Hepatic stellate cell (primary cell): ENCODE measurements around the gene NLRP1.

Experiments
- DNase-seq: peaks from one replicate; pipeline ENCODE4 v3.0.0; 2011; ENCODE audit warnings: low spot score

Gene NLRP1

GRCh38 chr17:5473906-5474305 lies 110.4 kb downstream of the NLRP1 start:
- DNase-seq = no peak

DNA sequence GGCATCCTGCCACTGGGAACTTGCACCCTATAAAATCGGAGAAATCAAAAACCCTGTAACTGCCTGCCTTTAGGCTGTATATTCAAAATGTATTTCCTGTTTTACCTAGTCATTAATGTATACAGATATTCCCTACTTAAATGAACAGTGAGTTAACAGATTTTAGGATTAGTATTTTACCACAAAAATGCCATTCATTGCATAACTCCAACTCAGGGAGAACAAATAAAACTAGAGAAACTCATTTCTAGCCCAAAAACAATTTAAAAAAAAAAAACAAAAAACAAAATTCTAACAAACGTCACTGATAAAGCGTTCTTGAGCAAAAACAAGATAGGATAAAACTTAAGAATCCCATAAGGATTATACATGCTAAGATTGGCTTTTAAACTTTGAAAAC lies 111.8 kb downstream of the NLRP1 start:
- DNase-seq = no peak

GRCh38 chr17:5468075-5468473 lies 116.2 kb downstream of the NLRP1 start:
- no peak for DNase-seq

DNA sequence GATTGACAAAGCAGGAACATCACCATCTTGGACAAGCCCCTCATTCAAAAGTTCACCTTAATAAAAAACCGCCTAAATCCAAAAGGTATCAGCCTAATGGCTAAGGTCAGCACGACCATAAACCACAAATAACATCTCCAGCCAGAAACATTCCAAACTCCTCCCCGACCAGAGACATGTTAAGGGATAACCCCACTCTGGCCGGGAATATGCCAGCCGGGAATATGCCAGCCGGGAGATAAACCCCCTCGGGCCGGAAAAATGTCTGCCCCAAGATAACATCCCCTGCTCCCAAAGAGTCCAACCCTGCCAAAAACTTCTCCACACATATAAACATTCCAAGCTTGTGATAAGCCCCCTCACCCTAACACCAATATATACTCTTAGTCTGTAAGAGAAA lies 116.9 kb downstream of the NLRP1 start:
- DNase-seq = no peak

GRCh38 chr17:5466295-5466694 lies 118.0 kb downstream of the NLRP1 start:
- DNase-seq = no peak

DNA sequence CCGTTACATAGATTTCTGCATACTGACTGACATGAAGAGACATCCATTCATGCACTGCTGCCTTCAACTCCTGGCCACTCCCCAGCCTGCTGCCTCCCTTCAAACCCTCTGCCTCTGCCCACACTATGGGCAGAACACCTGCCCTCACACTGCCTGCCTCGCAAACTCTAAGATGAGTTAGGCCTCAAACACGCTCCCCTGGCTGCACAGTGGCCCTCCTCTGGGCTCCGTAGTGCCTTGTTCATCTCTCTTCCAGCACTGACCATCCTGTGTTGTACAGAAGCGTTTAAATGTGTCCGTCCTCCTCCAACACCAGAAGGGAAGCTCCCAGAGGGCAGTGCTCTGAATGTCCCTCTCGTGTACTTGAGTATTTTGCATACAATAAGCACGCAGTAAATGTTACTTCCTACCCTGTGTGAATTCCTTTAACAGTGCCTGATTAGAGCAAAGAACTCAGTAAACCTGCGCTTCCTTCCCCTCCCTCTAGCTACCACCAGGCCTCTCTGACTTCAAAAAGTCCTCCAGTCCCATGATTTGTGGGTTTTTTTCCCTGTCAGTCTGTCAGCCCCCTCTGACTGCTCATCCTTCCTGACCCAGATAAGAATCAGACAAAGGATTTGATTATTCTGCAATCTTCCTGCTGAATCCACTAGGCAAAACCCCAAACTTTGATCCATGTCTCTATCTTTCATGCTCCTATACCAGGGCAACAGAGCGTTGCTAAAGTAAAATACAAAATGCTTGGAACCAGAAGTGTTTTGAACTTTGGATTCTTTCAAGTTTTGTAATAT lies 119.4 kb downstream of the NLRP1 start:
- DNase-seq = no peak
